Mammary epithelial cell (primary cell): ENCODE results near the gene RAD23B.

Experiments
- CTCF ChIP-seq, 2 donors: IDR thresholded peaks in 1 of 2; conservative IDR thresholded peaks in 1 of 2; 2 replicates each; pipeline ENCODE4 v1.5.1; 2011 to 2012; ENCODE audit warnings: inconsistent platforms in 2 of 2, low read length in 2 of 2, mild to moderate bottlenecking in 2 of 2, control low read depth in 1 of 2, low read depth in 1 of 2; ENCODE audit not compliant: insufficient read depth in 1 of 2; ENCODE audit errors: extremely low read depth in 1 of 2
- EZH2 ChIP-seq: IDR thresholded peaks from 2 replicates; pipeline ENCODE4 v1.6.1; 2012; ENCODE audit warnings: low read length, inconsistent platforms, borderline replicate concordance

DNA sequence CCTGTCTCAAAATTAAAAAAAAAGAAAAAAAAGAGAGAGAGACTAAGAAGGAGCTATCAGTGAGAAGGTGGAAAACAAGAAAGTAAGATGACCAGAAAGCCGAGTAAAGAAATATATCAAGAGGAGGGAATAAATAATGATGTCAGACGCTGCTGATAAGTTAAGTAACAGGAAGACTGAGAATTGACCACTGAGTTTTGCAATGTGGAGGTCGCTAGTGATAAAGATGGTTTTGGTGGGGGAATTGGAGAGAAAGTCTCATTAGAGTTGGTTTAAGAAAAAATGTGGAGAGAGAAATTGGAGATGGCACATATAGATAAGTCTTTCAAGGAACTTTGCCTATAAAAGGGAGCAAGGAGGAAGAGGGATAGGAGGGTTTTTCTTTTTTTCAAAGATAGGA, 91.9 kb downstream of the RAD23B start:
- TF ChIP-seq CTCF (conservative IDR thresholded peaks at IDR 0.05 in 1 of 2, IDR thresholded peaks at IDR 0.05 in 1 of 2; ENCODE audit: extremely low read depth in 1 of 2, insufficient read depth in 1 of 2, low read depth in 1 of 2, low read length in 2 of 2) (no peak), EZH2 (no peak)
